ENCODE measurements around the gene GGA2. TPM values are rescaled to one million over a fixed set of nuclear protein-coding genes. Genes with fewer than 3 reads are reported as not detected.
"Not testable (repeated sequence)": the region's sequence is repeated elsewhere in the genome, so short reads cannot be mapped to it uniquely, and the experiment has no call there.

The GGA2 gene
- total RNA-seq, 1 donor from 2014 or later: 93.4 TPM

DNA sequence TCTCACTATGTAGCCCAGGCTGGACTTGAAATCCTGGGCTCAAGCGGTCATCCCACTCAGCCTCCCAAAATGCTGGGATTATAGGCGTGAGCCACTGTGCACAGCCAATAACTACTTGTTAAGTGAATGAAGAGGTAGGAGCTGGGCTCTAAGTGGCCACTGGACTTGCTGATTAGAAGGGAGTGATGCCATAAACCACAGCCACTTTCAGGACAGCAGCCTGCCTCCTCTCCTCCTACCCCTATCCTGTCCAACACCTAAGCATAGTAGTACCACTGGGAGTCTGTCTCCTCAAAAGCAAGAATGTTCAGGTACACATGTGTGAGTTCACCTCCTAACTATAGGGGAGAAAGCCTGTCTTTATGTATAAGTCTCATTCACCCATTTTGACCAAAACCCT is 45.1 kb downstream of the GGA2 start:
- no peaks in the 10 kb centered on the region for H3K27me3 Mint-ChIP-seq (ENCODE audit: low read depth)
- TF ChIP-seq, protein P1, sequence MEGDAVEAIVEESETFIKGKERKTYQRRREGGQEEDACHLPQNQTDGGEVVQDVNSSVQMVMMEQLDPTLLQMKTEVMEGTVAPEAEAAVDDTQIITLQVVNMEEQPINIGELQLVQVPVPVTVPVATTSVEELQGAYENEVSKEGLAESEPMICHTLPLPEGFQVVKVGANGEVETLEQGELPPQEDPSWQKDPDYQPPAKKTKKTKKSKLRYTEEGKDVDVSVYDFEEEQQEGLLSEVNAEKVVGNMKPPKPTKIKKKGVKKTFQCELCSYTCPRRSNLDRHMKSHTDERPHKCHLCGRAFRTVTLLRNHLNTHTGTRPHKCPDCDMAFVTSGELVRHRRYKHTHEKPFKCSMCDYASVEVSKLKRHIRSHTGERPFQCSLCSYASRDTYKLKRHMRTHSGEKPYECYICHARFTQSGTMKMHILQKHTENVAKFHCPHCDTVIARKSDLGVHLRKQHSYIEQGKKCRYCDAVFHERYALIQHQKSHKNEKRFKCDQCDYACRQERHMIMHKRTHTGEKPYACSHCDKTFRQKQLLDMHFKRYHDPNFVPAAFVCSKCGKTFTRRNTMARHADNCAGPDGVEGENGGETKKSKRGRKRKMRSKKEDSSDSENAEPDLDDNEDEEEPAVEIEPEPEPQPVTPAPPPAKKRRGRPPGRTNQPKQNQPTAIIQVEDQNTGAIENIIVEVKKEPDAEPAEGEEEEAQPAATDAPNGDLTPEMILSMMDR (conservative IDR thresholded peaks at IDR 0.05): no peak
- H3K27ac Mint-ChIP-seq (ENCODE audit: unreplicated experiment): no peak overlapping the region
- H3K36me3 Mint-ChIP-seq (ENCODE audit: low read depth): peaks cover 11% of the 10 kb centered on the region
- no peaks in the 10 kb centered on the region for H3K4me1 Mint-ChIP-seq
- no peak for DNase-seq (ENCODE audit: low read depth, low spot score)
- no peak overlapping the region for H3K4me3 Mint-ChIP-seq
- no peaks in the 10 kb centered on the region for H3K9me3 Mint-ChIP-seq

- Mint-ChIP-seq H3K9me3 (no peaks in the 10 kb centered on the region), H3K27me3 (ENCODE audit: low read depth) (no peaks in the 10 kb centered on the region), H3K36me3 (ENCODE audit: low read depth) (peaks cover 6% of the 10 kb centered on the region), H3K27ac (ENCODE audit: unreplicated experiment) (no peak overlapping the region), H3K4me1 (no peaks in the 10 kb centered on the region), H3K4me3 (no peak overlapping the region)
- TF ChIP-seq, protein P1 (conservative IDR thresholded peaks at IDR 0.05): no peak
- DNase-seq (ENCODE audit: low read depth, low spot score): no peak
Measured at GRCh38 chr16:23464196-23464595, 46.1 kb downstream of the GGA2 start.

DNA sequence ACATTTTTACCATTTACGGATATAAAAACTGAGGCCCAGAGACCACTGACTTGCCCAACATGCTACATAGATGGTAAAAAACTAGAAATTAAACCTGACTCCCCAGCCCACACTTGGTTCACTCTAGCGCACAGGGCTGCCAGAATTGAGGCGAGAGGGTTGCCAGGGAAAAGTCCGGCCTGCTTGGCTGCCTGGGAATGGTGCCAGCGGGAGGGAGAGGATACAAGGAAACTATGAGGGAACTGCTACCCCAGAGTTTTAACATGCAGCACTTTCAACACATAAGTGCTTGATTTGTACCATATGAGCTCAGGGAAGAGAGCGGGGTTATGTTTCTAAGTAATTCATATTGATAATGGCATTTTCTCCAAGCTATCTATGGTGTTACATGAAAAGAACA is 47.3 kb downstream of the GGA2 start:
- not testable (repeated sequence) for H3K27me3 Mint-ChIP-seq (ENCODE audit: low read depth); H3K9me3 Mint-ChIP-seq; DNase-seq (ENCODE audit: low read depth, low spot score); H3K4me3 Mint-ChIP-seq; H3K27ac Mint-ChIP-seq (ENCODE audit: unreplicated experiment); H3K4me1 Mint-ChIP-seq; H3K36me3 Mint-ChIP-seq (ENCODE audit: low read depth)

- TF ChIP-seq, protein P1 (conservative IDR thresholded peaks at IDR 0.05): no peak
- Mint-ChIP-seq H3K36me3 (ENCODE audit: low read depth) (peaks cover 2% of the 10 kb centered on the region), H3K27ac (ENCODE audit: unreplicated experiment) (peak overlapping the region; percentile 50), H3K4me3 (peak overlapping the region; percentile 98), H3K9me3 (no peaks in the 10 kb centered on the region), H3K27me3 (ENCODE audit: low read depth) (peaks cover 4% of the 10 kb centered on the region), H3K4me1 (peaks cover 24% of the 10 kb centered on the region)
- no peak for DNase-seq (ENCODE audit: low read depth, low spot score)
Measured at GRCh38 chr16:23453338-23454052, 56.8 kb downstream of the GGA2 start.

DNA sequence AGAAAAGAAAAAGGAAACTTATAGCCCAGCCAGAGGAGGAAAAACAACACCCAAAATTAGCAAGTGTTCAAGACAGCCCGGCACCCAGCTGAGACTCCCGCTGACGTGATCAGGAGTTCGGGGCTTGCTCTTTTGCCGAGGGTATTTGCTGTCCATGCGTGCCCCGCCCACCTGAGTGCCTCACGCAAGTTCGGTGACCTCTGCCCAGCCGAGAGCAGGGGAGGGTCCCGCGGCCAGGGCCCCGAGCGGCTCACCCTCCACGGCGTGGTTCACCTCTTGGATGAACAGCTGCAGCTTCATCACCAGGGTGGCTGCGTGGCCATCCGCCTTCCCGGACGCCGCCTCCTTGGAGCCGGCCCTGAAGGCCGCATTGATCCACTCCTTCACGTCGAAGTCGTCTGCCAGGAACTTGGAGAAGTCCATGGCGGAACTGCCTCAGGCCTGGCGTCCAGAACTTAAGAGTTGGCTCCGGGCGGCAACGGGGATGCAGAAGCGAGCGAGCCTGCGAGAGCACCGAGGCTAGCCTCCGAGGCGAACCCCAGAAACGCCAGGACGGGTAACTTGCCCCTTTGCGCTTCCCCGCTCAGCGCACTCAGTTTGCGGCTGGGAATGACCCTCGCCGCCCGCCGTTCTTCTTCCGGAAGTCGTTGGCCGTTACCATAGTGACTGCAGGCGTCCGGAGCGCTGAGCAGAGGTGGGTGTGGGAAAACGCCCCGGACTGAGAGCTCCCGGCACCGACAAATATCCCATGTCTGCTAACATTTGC is 57.5 kb downstream of the GGA2 start, which contains the start of gene COG7:
Gene COG7, minus strand, starts transcription at position 618 of the 766 bp plus-strand sequence. Its CDS starts 195 bp downstream, at position 423.
- H3K4me3 Mint-ChIP-seq: peak within 1 kb of the TSS; percentile 98
- H3K9me3 Mint-ChIP-seq: no peaks in the 10 kb centered on the region
- H3K36me3 Mint-ChIP-seq (ENCODE audit: low read depth): peaks cover 2% of the 10 kb centered on the region
- H3K27me3 Mint-ChIP-seq (ENCODE audit: low read depth): peaks cover 4% of the 10 kb centered on the region
- peaks cover 24% of the 10 kb centered on the region for H3K4me1 Mint-ChIP-seq
- peak within 1 kb of the TSS; percentile 96 for H3K27ac Mint-ChIP-seq (ENCODE audit: unreplicated experiment)
- TF ChIP-seq, protein P1 (conservative IDR thresholded peaks at IDR 0.05): no peak
- DNase-seq (ENCODE audit: low read depth, low spot score): peak; percentile 88

- Mint-ChIP-seq H3K4me1 (peaks cover 24% of the 10 kb centered on the region), H3K9me3 (no peaks in the 10 kb centered on the region), H3K27me3 (ENCODE audit: low read depth) (peaks cover 4% of the 10 kb centered on the region), H3K4me3 (peak overlapping the region; percentile 98), H3K36me3 (ENCODE audit: low read depth) (peaks cover 2% of the 10 kb centered on the region), H3K27ac (ENCODE audit: unreplicated experiment) (peak overlapping the region; percentile 3)
- TF ChIP-seq, protein P1 (conservative IDR thresholded peaks at IDR 0.05): no peak
- DNase-seq (ENCODE audit: low read depth, low spot score): no peak
Measured at GRCh38 chr16:23452221-23452571, 58.1 kb downstream of the GGA2 start.
